HG03469 (cell line): ENCODE results near the gene MFSD12.
A peak's percentile ranks its signal among the peaks of the same experiment; 100 is the strongest.
"Not testable (repeated sequence)": the region's sequence is repeated elsewhere in the genome, so short reads cannot be mapped to it uniquely, and the experiment has no call there.

Source experiments
- ATAC-seq: cut with Tn5 transposase; IDR thresholded peaks from one replicate; pipeline ENCODE4 v1.9.1; 2021; ENCODE audit warnings: mild to moderate bottlenecking, moderate library complexity, moderate number of reproducible peaks; ENCODE audit not compliant: unreplicated experiment

Gene MFSD12

GRCh38 chr19:3510727-3511126 is 46.7 kb downstream of the MFSD12 start:
- no peak for ATAC-seq

- no peak for ATAC-seq
Measured at GRCh38 chr19:3509566-3509989, 47.8 kb downstream of the MFSD12 start.

- no peak for ATAC-seq
Measured at GRCh38 chr19:3508771-3509535, 48.4 kb downstream of the MFSD12 start.

GRCh38 chr19:3508121-3508661 is 49.2 kb downstream of the MFSD12 start:
- not testable (repeated sequence) for ATAC-seq

- no peak for ATAC-seq
Measured at GRCh38 chr19:3507371-3508120, 49.8 kb downstream of the MFSD12 start.

GRCh38 chr19:3506384-3507340 is 50.7 kb downstream of the MFSD12 start:
- peak; percentile 14 for ATAC-seq

- peak; percentile 80 for ATAC-seq
Measured at GRCh38 chr19:3505598-3506383, 51.6 kb downstream of the MFSD12 start, which contains the start of gene FZR1. TSS of gene FZR1 (plus strand) at chr19:3506311. CDS start at chr19:3522990, 16,679 bp downstream.

GRCh38 chr19:3504735-3505134 is 52.7 kb downstream of the MFSD12 start:
- ATAC-seq, result no peak

- no peak for ATAC-seq
Measured at GRCh38 chr19:3503036-3503572, 54.3 kb downstream of the MFSD12 start.

- ATAC-seq, result no peak
Measured at GRCh38 chr19:3501780-3502179, 55.6 kb downstream of the MFSD12 start.

- ATAC-seq, result no peak
Measured at GRCh38 chr19:3500429-3501101, 56.8 kb downstream of the MFSD12 start, which contains the start of gene DOHH. TSS of gene DOHH (minus strand) at chr19:3500674. CDS start at chr19:3496814, 3,860 bp downstream.

- ATAC-seq, result no peak
Measured at GRCh38 chr19:3499738-3500428, 57.5 kb downstream of the MFSD12 start.

GRCh38 chr19:3497757-3498520 is 59.4 kb downstream of the MFSD12 start:
- ATAC-seq, result no peak

GRCh38 chr19:3496392-3497273 is 60.8 kb downstream of the MFSD12 start:
- ATAC-seq, result no peak

- no peak for ATAC-seq
Measured at GRCh38 chr19:3494559-3494958, 62.8 kb downstream of the MFSD12 start.
